ENCODE measurements around the gene CCSER2.
"Not testable (repeated sequence)": the region's sequence is repeated elsewhere in the genome, so short reads cannot be mapped to it uniquely, and the experiment has no call there.

The CCSER2 gene

DNA sequence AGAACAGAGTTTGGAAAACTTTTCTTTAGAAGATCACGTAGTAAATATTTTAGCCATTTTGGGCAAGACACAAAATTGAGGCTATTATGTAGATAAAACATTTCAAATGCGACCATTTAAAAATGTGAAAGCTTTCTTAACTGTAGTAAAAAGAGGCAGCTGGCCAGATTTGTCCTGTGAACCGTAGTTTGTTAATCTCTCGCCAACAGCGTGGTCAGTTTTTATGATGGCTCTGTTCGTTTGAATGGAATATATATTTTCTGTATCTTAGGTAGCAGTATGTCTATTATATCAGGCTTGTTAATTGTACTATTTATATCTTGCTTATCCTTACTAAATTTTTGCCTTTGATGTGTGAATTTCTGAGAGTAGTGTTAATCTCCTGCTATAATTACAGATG, 124.9 kb downstream of the CCSER2 start:
- no peak for DNase-seq (ENCODE audit: low read depth)

DNA sequence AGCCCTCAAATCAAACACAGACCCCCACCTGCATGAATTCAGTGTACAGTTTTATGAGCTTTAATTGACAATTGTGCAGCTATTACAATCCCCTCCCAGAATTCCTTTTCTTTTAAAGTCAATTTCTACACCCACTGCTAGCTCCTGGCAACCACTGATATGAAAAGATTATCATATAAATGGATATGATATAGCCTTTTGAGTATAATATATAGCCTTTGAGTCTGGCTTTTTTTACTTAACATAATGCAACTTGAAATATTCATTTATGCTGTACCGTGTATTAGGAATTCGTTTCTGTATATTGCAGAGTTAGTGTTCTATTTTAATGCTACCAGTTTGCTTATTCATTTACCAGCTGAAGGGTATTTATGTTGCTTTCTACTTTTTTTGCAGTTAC, 127.7 kb downstream of the CCSER2 start:
- DNase-seq (ENCODE audit: low read depth), result no peak

DNA sequence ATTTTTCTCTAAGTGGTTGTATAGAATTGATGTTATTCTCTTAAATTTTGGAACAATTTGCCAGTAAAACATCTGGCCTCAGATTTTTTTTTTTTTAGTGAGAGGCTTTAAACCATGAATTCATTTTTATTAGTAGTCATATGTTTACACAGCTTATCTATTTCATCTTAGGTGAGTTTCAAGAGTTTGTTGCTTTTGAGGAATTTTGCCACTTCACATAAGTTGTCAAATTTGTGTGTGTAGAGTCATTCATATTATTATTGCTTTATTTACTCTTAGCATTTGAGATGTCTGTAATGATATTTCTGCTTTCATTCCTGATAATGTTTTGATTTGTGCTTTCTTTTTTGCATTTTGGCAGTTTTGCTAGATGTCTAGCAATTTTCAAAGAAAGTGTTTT, 132.1 kb downstream of the CCSER2 start:
- DNase-seq (ENCODE audit: low read depth), result no peak

DNA sequence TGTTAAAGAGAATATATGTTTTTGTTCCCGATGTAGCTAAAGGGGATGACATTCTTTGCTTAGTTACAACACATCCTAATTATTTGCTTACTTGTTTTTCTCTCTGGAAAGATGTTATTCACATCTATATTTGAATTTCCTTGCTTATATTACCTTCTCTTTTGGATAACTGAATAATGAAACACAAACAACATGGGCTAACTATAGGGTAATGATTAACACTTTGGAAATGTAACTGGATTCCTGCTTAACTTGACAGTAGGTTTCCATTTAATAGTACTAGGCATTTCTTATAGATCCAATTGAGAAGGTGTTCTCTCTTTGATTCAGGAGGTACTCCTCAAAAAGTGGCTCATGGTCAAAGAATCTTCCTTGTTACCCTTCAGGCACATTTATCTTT, 141.1 kb downstream of the CCSER2 start:
- no peak for DNase-seq (ENCODE audit: low read depth)

DNA sequence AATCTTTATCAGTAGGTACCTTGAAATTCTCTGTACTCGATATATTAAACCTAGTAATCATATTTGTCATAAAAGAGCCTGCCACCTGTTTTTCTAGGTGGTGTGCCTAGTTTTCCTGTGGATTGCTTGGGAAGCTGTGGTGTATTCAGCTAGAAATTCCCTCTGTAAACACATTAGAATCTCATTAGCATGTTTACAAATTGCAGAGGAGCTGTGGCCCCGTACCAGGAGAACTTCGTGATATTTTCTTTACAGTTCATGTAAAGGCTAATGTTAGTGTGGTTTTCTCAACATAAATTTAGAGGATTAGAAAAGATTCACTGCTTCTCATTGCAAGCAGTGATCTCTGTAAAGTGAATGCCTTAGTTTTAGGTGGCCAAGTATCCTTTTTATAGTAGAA, 144.7 kb downstream of the CCSER2 start:
- DNase-seq (ENCODE audit: low read depth), result no peak

DNA sequence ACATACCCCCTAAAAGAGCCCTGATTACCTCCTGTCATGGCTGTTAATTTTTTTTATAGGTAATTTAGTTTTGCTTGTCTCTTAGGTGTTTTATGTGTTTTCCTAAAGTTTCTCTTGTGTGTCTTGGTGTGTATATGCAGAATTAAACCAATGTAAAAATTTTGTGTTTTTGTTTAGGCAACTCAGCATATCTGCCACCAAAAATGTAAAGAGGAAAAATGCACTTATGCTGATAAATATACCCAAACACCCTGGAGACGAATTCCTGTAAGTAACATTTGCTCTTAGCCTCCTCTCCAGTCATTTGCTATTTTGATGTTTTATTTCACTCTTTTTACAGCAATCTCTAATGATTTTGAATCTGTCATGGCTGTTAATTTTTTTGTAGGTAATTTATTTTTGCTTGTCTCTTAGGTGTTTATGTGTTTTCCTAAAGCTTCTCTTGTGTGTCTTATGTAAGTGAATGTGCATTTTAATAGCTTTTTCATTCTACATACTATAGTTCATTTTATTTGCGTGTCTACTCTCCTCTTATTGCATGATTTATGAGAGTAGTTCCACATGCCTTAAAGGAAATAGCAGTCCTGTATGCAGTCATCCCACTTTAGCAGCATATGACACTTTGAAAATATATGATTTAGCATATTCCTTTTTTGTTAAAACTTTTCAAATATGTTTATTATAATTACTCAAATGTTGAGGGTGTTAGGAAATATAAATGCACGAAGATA, 149.2 kb downstream of the CCSER2 start:
- no peak for DNase-seq (ENCODE audit: low read depth)

DNA sequence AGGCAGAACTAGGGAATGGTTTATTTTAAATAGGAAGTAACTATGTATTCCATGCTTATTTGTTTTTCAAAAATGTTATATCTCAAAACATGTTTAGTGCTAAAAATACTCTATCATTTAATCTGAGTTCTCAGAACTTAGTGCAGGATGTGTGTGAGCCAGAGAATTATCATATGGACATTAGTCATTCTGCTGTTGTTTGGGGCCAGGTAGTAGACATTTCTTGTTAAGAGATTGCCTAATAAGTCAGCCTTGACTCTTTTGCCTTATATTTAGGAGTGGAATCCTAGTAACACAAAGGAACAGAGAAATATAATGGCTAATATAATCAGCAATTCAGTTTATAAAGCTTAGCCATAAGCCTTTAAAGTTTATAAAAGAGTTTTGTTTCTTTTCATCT, 149.8 kb downstream of the CCSER2 start:
- no peak for DNase-seq (ENCODE audit: low read depth)

DNA sequence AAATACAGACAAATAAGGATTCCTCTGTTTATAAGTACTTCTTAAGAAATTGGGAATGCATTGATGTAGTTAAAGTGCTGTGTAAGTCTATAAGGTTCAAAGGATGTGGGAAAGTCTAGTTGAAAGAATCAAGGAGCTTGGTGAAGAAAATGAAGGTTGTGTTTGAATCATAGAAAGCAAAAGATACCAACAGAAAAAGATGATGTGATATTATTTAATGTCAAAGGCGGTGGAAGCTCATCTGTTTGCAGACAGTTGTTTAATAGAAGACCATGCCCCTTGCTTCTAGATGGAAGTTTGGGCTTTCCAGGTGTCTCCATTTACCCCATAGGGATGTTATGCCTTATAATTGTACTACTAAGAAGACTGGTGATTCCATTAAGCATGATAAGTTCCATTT, 150.3 kb downstream of the CCSER2 start:
- no peak for DNase-seq (ENCODE audit: low read depth)

DNA sequence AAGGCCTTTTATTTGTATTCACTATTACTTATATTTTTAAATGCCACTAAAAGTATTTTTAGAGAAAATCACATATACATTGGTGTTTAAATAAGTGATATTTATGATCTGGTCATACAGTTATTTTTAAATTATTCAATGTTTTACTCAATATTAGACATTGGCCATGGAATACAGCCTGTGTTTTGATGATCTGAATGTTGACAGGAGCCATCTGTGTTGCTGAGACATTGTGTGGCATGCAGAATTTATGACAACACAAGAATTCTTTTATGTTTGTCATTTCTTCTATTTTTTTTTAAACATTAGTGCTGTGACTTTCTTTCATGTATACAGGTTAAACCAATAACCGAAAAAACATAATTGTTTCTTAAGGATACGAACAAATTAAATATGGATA, 156.2 kb downstream of the CCSER2 start:
- DNase-seq (ENCODE audit: low read depth), result no peak

DNA sequence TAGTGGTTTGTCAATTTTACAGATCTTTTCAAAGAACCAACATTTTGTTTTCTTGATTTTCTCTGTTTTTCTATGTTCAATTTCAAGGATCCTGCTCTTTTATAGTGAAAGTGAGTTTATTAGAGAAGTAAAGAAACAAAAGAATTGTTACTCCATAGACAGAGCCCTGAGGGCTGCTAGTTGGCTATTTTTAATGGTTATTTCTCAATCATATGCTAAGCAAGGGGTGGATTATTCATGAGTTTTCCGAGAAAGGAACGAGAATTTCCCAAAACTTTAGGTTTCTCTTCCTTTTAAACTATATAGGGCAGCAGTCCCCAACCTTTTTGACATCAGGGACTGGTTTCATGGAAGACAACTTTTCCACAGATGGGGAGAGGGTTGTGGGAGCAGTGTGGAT, 165.0 kb downstream of the CCSER2 start:
- no peak for DNase-seq (ENCODE audit: low read depth)

DNA sequence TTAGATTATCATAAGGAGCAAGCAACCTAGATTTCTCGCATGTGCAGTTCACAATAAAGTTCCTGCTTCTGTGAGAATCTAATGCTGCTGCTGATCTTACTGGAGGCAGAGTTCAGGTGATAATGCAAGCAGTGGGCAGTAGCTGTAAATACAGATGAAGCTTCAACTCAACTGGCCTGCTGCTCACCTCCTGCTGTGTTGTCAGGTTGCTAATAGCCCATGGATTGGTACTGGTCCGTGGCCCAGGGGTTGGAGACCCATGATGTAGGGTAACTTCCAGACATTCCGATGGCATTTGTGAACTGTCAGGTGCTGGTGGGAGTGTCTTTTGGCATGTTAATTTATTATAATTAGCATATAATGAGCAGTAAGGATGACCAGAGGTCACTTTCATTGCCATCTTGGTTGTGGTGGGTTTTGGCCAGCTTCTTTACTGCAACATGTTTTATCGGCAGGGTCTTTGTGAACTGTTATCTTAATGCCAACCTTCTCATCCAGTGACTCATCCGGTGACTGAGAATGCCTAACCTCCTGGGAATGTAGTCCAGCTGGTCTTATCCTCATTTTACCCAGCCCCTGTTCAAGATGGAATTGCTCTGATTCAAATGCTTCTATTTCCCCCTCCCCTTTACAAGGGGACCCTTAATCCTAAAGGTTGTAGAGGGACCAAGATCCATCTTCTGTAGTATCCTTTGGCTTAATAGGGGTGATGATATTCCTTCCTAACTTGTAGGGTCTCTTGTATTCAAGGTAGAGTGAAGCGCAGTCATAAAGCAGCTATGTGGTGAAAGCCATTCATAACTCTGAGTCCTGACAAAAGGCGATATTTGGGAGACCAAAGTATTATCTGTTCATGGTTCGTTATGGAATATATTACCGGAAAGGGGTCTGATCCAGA, 165.8 kb downstream of the CCSER2 start:
- no peak for DNase-seq (ENCODE audit: low read depth)

DNA sequence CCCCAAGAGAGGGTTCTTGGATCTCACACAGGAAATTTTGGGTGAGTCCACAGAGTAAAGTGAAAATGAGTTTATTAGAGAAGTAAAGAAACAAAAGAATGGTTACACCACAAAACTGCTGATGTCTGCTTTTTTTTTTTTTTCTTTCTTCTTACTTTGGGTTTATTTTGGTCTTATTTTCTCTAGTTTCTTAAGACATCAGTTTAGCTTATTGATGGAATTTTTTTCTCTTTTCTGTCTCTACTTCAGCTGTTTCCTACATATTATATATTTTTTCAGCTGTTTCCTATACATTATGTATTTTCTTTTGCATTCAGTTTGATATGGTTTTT, 166.4 kb downstream of the CCSER2 start:
- DNase-seq (ENCODE audit: low read depth), result no peak

DNA sequence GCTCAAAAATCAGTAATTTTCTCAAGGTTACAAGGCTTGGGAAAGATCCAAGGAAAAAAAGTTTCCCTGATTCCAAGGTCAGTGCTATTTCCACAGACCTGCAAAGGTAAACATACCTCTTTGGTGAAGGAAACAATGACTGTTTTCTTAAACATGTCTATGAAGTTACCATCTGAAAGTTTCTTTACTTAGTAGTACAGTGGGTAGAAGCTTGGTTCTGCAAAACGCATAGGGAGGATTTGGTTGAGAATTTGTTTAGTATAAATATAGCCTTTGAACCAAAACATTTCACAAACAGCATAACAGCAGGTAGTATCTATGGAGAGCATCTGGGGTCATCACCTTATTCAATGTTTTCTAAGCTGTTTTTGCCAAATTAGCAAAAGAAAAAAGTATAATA, 169.6 kb downstream of the CCSER2 start:
- no peak for DNase-seq (ENCODE audit: low read depth)

DNA sequence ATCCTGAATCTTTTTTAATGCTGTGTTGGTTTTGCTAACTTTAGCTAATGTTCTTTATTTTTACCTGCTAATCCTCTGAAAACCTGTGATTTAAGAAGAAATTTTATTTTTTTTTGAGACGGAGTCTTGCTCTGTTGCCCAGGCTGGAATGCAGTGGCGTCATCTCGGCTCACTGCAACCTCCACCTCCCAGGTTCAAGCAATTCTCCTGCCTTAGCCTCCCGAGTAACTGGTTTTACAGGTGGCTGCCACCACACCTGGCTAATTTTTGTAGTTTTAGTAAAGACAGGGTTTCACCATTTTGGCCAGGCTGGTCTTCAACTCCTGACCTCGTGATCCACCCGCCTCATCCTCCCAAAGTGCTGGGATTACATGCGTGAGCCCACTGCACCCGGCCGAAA, 170.7 kb downstream of the CCSER2 start:
- DNase-seq (ENCODE audit: low read depth), result not testable (repeated sequence)

DNA sequence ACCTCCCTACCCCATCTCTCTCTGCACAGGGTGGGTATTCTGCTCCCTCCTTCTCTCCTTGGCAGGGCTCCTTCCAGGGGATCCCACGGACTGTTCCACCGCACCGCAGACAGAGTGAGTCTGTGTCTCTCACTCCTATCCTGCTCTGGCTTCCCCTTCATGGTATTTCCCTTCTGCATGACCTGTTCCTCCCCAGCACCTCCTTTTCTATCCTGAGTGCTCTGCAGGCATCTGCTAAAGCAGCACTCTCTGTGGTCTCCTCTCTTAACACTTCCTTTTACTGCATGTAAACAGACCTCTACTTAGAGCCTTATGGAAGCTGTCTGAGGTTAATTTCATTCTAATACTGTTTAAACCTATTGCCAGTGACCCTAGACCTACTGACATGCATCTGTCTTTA, 171.5 kb downstream of the CCSER2 start:
- DNase-seq (ENCODE audit: low read depth), result no peak

DNA sequence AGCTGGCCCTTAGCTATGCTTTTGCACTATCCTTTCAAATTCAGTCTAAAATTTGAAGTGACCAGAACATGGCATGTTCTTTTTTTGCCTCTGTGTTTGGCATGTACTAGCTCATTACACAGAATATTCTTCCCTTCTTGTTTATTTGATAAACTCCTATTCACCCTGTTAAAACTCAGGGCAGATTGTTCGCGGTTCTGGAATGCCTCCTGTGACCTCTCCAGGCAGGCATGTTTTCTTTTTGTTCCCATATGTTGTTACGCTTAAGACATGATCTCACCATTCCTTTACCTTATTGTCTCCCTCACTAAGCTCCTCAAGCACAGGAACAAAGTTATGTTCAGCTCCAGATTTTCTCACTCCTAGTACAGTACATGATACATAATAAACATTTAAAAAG, 181.7 kb downstream of the CCSER2 start:
- DNase-seq (ENCODE audit: low read depth), result no peak

DNA sequence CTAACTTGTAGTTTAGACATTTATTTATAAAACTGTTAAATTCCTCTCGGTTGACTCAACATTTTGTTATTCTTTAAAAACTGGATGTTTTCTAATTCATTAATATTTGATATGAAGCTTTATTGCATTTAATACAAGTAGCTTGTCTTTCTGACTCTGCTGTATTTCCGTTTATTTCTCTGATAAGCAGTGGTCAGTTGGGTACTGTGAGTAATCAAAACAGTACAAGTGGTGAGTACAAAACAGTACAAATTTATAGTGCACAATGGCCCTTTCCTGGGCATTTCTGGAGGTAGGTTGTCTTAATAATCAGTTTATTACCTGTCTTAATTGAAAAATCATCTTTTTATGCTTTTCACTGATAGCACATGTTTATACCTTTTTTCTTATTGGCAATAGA, 182.7 kb downstream of the CCSER2 start:
- DNase-seq (ENCODE audit: low read depth), result no peak

DNA sequence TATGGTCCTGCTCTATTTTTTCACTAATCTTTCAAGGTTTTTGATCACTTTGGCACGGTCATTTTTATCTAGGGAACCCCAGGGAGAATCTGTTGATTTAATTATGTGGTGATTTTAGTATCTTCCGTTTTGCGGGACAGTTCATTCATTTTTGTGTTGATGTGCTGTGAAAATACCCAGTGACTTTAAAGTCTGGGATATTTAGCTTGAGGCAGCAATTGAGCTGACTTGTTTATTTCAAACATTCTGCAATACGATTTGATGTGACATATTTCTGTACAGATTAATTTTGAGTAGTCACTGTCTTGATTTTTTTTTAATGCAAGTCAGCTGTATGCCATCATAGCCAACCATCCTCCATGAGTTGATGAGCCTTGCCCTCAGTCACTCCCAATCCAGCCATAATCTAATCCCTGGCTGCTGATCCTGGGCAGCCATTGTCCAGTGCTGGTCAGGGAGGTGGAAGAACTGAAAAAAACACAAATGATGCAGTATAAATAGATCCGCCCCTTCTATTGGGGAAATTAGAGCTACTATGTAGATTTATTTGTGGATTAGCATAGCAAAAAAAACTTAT, 183.4 kb downstream of the CCSER2 start:
- no peak for DNase-seq (ENCODE audit: low read depth)

DNA sequence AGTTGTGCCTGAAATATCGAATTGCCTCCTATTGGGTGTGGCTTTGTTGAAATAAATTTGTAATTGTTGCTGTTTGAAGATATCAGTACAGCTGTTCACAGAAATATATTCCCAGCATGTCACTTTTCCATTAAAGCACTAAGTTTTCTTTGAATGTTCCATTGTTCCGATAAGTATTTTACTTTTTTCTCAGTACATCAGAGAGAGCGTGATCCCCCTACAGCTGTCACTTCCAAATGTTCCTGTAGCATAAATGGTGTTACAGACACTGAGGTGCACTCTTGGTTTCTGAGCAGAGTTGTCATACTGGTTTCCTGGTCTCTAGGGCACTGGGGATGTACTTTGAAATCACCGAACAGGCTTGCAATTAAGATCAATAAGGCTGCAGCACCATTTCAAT, 189.2 kb downstream of the CCSER2 start:
- DNase-seq (ENCODE audit: low read depth), result no peak

DNA sequence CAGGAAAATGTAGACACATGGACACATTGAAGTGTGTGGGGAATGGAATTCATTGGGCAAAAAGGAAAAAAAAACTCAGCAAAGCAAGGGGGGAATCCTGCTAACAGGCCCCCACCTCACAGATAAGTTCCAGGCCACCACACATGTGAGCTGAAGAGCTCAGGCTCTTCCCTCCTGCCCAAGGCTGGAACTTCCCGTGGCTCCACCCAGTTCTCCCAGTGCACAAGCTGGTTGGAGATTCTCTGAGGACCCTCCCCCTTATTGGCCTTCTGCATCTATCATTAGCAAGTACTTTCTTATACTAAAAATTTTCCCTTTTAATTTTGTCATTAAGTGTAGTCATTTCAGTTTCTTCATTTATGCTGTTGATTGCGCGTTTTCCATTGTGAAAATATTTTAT, 190.8 kb downstream of the CCSER2 start:
- DNase-seq (ENCODE audit: low read depth), result no peak

DNA sequence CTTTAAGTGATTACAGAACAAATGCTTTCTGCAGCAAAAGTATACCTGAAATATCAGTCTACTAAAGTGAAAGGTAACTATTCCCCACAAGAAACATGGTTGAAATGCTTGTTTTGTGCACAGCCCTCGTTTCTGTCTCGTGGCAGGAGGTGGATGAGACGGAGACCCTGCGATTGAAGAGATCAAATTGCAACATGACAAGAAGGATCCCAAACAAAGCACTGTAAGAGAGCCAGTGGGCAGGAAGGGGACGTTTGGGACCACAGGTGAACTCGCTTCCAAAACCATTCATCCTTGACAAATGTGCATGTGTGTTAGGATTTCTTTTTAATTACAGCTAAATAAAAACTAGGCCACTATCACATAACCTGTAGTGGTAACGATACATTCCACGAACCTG, 192.6 kb downstream of the CCSER2 start:
- no peak for DNase-seq (ENCODE audit: low read depth)

DNA sequence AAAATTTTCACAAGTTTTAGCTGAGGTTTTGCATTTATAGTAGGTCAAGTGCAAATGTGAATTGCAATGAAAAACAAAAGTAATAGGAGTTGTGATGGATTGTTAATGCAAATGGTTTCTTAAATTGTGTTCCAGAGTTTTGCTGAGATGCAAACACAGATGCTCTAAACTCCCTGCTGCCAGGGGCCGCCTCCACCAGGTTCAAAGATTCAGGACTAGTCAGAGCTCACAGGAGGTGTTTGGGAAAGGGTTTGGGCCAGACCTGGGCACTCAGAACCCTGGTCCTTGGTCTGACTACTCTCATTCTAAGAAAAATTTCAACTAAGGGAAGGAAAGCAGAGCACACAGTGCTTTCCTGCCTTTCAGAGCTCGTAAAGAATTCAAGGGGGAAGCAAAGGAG, 193.1 kb downstream of the CCSER2 start:
- no peak for DNase-seq (ENCODE audit: low read depth)

All from stimulated activated CD8-positive, alpha-beta memory T cell treated with anti-CD3 and anti-CD28 coated beads, Interleukin-15, amount 100 ng/mL, for 24 hours (primary cell).